ENCODE measurements around the gene LUC7L3.
A peak's percentile ranks its signal among the peaks of the same experiment; 100 is the strongest.

Gene LUC7L3

DNA sequence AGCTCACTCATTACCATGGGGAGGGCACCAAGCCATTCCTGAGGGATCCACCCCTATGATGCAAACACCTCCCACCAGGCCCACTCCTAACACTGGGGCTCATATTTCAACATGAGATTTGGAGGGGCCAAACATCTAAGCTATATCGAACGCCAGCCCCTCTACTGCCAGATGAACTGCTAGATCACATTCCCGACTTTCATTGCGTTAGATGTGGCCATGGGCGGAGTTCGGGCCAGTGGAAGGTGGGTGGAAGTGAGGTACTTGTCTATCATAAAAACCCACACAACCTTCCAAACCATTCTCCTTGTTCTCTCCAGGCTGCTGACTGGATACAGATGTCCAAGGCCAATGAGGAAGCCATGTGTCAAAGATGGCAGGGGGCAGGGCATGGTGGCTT, 75.0 kb downstream of the LUC7L3 start:
- no peak for TF ChIP-seq CTCF (IDR thresholded peaks at IDR 0.05)
- H3K27ac Mint-ChIP-seq = no peak overlapping the region
- no peak overlapping the region for H3K4me3 Mint-ChIP-seq
- peaks cover 70% of the 10 kb centered on the region for H3K4me1 Mint-ChIP-seq
- peaks cover 6% of the 10 kb centered on the region for H3K27me3 Mint-ChIP-seq (ENCODE audit: low read depth, poor library complexity)
- DNase-seq = no peak
- no peaks in the 10 kb centered on the region for H3K9me3 Mint-ChIP-seq
- no peaks in the 10 kb centered on the region for H3K36me3 Mint-ChIP-seq (ENCODE audit: low read depth)

DNA sequence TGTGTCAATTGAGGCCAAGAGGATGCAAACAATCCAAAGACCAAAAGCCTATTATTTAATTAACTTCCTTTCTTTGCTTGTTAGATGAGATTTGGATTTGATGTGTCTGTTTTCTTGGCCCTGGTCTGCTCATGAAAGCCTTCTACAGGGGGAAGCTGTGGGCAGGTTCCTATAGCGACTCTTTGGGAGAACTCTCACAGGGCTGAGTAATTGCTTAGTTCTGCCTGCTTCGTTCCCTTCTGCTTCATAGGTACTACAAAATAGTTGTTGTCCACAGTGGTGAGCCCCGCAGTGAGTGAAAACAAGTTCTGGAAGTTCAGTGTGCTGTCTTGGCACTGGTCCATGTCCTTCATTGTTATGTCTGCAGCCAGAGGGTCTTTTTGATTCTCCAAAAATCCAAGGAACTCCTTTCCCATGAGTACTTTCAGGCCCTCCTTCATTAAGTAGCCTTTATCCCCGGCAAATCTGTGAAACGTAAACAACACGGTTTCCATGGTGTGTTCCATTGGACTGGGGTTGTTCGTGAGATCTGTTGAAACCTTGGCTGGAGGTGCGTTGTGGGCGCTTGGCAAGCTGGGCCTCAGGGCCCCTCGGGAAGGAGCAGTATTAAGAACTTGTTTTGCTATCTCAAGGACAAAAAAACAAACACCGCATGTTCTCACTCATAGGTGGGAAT, 77.9 kb downstream of the LUC7L3 start:
- DNase-seq = no peak
- Mint-ChIP-seq H3K9me3 (no peaks in the 10 kb centered on the region), H3K4me3 (no peak overlapping the region), H3K27ac (no peak overlapping the region), H3K36me3 (ENCODE audit: low read depth) (no peaks in the 10 kb centered on the region), H3K27me3 (ENCODE audit: low read depth, poor library complexity) (peaks cover 8% of the 10 kb centered on the region), H3K4me1 (peaks cover 79% of the 10 kb centered on the region)
- no peak for TF ChIP-seq CTCF (IDR thresholded peaks at IDR 0.05)

DNA sequence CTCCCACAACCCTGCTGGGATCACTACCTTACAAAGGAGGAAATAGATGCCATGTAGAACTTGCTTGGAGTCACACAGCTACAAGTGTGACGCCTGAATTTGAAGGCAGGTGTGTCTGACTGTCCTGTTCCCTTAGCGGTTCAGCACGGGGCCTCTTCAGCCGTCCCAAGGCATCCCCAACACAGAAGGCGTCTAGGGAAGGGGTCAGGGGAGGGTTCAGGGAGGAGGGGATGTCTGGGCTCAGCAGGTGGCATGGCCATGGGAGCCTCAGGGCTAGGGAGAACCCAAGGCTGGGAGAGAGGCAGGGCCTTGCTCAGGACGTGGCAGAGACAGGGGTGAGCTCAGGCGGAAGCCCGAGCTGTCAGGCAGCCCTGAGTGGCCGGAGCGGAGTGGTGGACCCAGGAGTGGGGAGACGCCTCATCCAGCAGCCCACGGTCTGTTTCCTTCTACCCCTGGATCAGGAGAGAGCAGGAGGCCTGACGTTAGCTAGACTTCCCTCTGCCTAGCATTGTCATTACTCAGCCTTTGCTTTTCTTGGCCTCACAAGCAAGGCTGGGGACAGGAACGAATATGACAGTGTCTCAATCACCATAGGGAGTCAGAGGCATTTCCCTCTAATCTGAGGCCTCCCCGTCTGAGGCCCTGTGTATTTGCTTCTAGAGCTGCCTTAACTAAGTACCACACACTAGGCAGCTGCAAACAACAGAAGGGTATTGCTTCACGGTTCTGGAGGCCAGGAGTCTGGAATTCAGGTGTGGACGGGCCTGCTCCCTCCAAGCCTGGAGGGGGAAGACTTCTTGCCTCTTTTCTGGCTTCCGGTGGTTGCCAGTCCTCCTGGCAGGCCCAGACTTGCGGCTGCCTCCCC, 79.3 kb downstream of the LUC7L3 start:
- TF ChIP-seq CTCF (IDR thresholded peaks at IDR 0.05) = no peak
- no peak overlapping the region for H3K4me3 Mint-ChIP-seq
- H3K4me1 Mint-ChIP-seq = peaks cover 86% of the 10 kb centered on the region
- H3K27me3 Mint-ChIP-seq (ENCODE audit: low read depth, poor library complexity) = peaks cover 8% of the 10 kb centered on the region
- H3K27ac Mint-ChIP-seq = peak overlapping the region; percentile 54
- H3K36me3 Mint-ChIP-seq (ENCODE audit: low read depth) = no peaks in the 10 kb centered on the region
- no peak for DNase-seq
- no peaks in the 10 kb centered on the region for H3K9me3 Mint-ChIP-seq

GRCh38 chr17:50799582-50799981, 80.2 kb downstream of the LUC7L3 start:
- H3K4me1 Mint-ChIP-seq = peaks cover 88% of the 10 kb centered on the region
- peak overlapping the region; percentile 14 for H3K27ac Mint-ChIP-seq
- TF ChIP-seq CTCF (IDR thresholded peaks at IDR 0.05) = no peak
- peaks cover 8% of the 10 kb centered on the region for H3K27me3 Mint-ChIP-seq (ENCODE audit: low read depth, poor library complexity)
- no peak for DNase-seq
- H3K9me3 Mint-ChIP-seq = no peaks in the 10 kb centered on the region
- no peak overlapping the region for H3K4me3 Mint-ChIP-seq
- H3K36me3 Mint-ChIP-seq (ENCODE audit: low read depth) = no peaks in the 10 kb centered on the region

- no peaks in the 10 kb centered on the region for H3K36me3 Mint-ChIP-seq (ENCODE audit: low read depth)
- peaks cover 86% of the 10 kb centered on the region for H3K4me1 Mint-ChIP-seq
- H3K27ac Mint-ChIP-seq = peak overlapping the region; percentile 29
- no peaks in the 10 kb centered on the region for H3K9me3 Mint-ChIP-seq
- no peak for TF ChIP-seq CTCF (IDR thresholded peaks at IDR 0.05)
- no peak overlapping the region for H3K4me3 Mint-ChIP-seq
- H3K27me3 Mint-ChIP-seq (ENCODE audit: low read depth, poor library complexity) = peaks cover 9% of the 10 kb centered on the region
- no peak for DNase-seq
Observed at GRCh38 chr17:50800196-50800700, 80.8 kb downstream of the LUC7L3 start.
